Measurements from ENCODE around the gene RNF144B.

RNF144B gene

DNA sequence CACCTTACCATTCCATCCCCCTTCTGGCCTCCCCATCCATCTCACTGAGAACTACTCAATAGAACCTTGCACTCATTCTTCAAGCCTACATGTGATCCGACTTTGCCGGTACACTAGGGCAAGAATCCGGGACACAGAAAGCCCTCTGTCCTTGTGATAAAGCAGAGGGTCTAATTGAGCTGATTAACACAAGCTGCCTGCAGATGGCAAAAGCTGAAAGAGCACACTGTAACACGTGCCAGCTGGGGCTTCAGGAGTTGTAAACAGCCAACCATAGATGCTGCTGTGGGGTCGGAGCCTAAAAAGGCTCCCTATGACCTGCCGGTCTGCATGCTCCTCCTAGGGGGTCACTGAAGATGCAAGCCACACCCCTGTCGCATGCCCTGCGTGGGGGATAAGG lies 124.1 kb downstream of the RNF144B start:
- DNase-seq (ENCODE audit: low spot score) = peak; percentile 25

DNA sequence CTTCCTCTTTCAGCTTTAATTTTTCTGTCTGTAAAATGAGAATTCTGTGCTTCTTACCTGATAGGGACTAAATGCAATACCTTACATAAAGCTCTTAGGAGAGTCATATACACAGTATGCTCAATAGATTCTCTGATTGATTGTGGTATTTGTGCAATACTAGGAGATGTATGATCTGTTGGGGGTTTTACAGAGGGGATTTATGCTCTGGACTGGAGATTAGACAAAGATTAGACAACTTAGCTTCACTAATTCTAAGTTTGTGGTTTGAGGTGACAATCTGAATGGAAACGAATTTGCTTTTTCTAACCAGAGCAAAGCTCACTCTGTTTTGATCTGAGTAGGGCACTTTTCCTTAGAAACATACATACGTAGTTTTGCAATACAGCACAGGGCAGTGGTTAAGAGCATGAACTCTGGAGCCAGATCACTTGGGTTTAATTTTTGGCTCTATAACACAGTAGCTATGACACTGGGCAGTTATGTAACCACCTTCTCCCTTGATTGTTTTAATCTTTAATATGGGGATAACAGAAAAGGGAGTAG lies 126.2 kb downstream of the RNF144B start:
- no peak for DNase-seq (ENCODE audit: low spot score)

DNA sequence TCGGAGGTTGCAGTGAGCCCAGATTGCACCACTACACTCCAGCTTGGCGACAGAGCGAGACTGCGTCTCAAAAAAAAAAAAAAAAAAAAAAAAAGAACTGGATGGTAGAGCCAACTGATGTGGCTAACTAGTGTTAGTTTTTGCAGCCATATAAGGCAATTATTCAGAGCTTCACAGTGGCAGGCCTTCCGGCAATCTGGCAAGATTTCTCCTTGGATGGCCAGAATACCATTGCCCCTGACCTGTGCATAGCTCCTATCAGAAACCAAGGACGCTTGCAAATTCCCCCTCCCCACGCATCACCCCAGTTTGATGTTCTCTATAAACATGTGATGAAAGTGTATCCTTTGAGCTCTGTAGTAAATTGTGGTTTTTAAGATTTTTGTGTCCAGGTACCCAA lies 127.0 kb downstream of the RNF144B start:
- DNase-seq (ENCODE audit: low spot score) = no peak

DNA sequence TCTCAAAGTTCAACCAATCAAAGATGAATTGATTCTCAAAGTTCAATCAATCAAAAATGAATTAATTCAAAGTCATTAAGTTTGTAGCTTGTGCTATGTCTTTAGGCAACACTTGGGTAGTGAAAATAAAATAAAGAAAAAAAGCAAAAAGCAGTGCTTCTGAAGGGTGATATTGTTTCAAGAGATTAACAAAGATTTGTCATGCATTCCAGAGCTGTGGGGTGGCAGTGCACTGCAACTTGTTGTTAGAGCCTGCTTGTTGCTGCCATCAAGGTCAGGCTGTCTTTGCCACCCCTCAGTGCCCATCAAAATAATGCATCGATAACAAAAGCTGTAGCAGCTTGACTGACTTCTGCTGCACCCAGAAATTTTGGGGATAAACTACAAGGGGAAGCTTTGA lies 128.6 kb downstream of the RNF144B start:
- DNase-seq (ENCODE audit: low spot score) = no peak

All from Ammon's horn (tissue), 1 donor.